ENCODE data around the gene ISOC2.

ISOC2 gene

GRCh38 chr19:55486043-55486970 lies 24.9 kb upstream of the ISOC2 start:
- peak overlapping the region; percentile 59; the same call in 1 of the 2 replicates for H3K4me3 ChIP-seq
- no peak for DNase-seq (ENCODE audit: low spot score in 2 of 2)
- no peaks in the 10 kb centered on the region for H3K9me3 ChIP-seq
- H3K36me3 ChIP-seq (replicated peaks), result peaks cover 6% of the 10 kb centered on the region; the same call in 1 of the 2 replicates
- H3K27me3 ChIP-seq (ENCODE audit: low read depth), result no peaks in the 10 kb centered on the region
- in situ Hi-C loops (cut with MboI; ENCODE audit: low sequenced_read_pairs), result no loop called here
- H3K4me1 ChIP-seq, result peaks cover 4% of the 10 kb centered on the region; the same call in 1 of the 2 replicates

GRCh38 chr19:55485439-55486011 lies 24.1 kb upstream of the ISOC2 start:
- Histone ChIP-seq H3K4me1 (peaks cover 4% of the 10 kb centered on the region; the same call in 1 of the 2 replicates), H3K9me3 (no peaks in the 10 kb centered on the region), H3K4me3 (peak overlapping the region; percentile 59), H3K27me3 (ENCODE audit: low read depth) (no peaks in the 10 kb centered on the region), H3K36me3 (replicated peaks) (peaks cover 6% of the 10 kb centered on the region; the same call in 1 of the 2 replicates)
- in situ Hi-C loops (cut with MboI; ENCODE audit: low sequenced_read_pairs), result no loop called here
- DNase-seq (ENCODE audit: low spot score in 2 of 2), result no peak

GRCh38 chr19:55484593-55485438 lies 23.4 kb upstream of the ISOC2 start, which contains the start of gene NAT14:
Gene NAT14, plus strand, starts transcription at chr19:55485188. Its CDS starts 521 bp downstream, at chr19:55485709.
- no peaks in the 10 kb centered on the region for H3K9me3 ChIP-seq
- H3K4me3 ChIP-seq, result peak within 1 kb of the TSS; percentile 59
- peak; percentile 70 to 90 for DNase-seq (ENCODE audit: low spot score in 2 of 2)
- no peaks in the 10 kb centered on the region for H3K27me3 ChIP-seq (ENCODE audit: low read depth)
- H3K4me1 ChIP-seq, result peaks cover 4% of the 10 kb centered on the region; the same call in 1 of the 2 replicates
- H3K36me3 ChIP-seq (replicated peaks), result peaks cover 6% of the 10 kb centered on the region; the same call in 1 of the 2 replicates
- in situ Hi-C loops (cut with MboI; ENCODE audit: low sequenced_read_pairs), result no loop called here

GRCh38 chr19:55483706-55484592 lies 22.5 kb upstream of the ISOC2 start:
- Histone ChIP-seq H3K27me3 (ENCODE audit: low read depth) (no peaks in the 10 kb centered on the region), H3K4me1 (peaks cover 4% of the 10 kb centered on the region; the same call in 1 of the 2 replicates), H3K9me3 (no peaks in the 10 kb centered on the region), H3K4me3 (peak overlapping the region; percentile 59; the same call in 1 of the 2 replicates), H3K36me3 (replicated peaks) (peaks cover 6% of the 10 kb centered on the region; the same call in 1 of the 2 replicates)
- in situ Hi-C loops (cut with MboI; ENCODE audit: low sequenced_read_pairs), result no loop called here
- no peak for DNase-seq (ENCODE audit: low spot score in 2 of 2)

GRCh38 chr19:55482967-55483705 lies 21.7 kb upstream of the ISOC2 start:
- H3K27me3 ChIP-seq (ENCODE audit: low read depth), result no peaks in the 10 kb centered on the region
- peaks cover 4% of the 10 kb centered on the region; the same call in 1 of the 2 replicates for H3K4me1 ChIP-seq
- no peak overlapping the region for H3K4me3 ChIP-seq
- in situ Hi-C loops (cut with MboI; ENCODE audit: low sequenced_read_pairs), result no loop called here
- H3K9me3 ChIP-seq, result no peaks in the 10 kb centered on the region
- DNase-seq (ENCODE audit: low spot score in 2 of 2), result no peak
- H3K36me3 ChIP-seq (replicated peaks), result peaks cover 6% of the 10 kb centered on the region; the same call in 1 of the 2 replicates

- H3K27me3 ChIP-seq (ENCODE audit: low read depth), result no peaks in the 10 kb centered on the region
- H3K4me1 ChIP-seq, result peaks cover 4% of the 10 kb centered on the region; the same call in 1 of the 2 replicates
- no peaks in the 10 kb centered on the region for H3K9me3 ChIP-seq
- H3K36me3 ChIP-seq (replicated peaks), result peaks cover 5% of the 10 kb centered on the region; the same call in 1 of the 2 replicates
- in situ Hi-C loops (cut with MboI; ENCODE audit: low sequenced_read_pairs), result no loop called here
- no peak overlapping the region for H3K4me3 ChIP-seq
- no peak for DNase-seq (ENCODE audit: low spot score in 2 of 2)
These were observed 20.9 kb upstream of the ISOC2 start for GRCh38 chr19:55482156-55482961.

- Histone ChIP-seq H3K9me3 (no peaks in the 10 kb centered on the region), H3K27me3 (ENCODE audit: low read depth) (no peaks in the 10 kb centered on the region), H3K4me3 (no peak overlapping the region), H3K36me3 (replicated peaks) (0 out of 2 replicates have a peak, but pooled peaks cover 3% of the 10 kb centered on the region), H3K4me1 (peaks cover 4% of the 10 kb centered on the region; the same call in 1 of the 2 replicates)
- DNase-seq (ENCODE audit: low spot score in 2 of 2), result no peak
- in situ Hi-C loops (cut with MboI; ENCODE audit: low sequenced_read_pairs), result no loop called here
These were observed 20.3 kb upstream of the ISOC2 start for GRCh38 chr19:55481794-55482155.

GRCh38 chr19:55481148-55481793 lies 19.8 kb upstream of the ISOC2 start:
- Histone ChIP-seq H3K36me3 (replicated peaks) (0 out of 2 replicates have a peak, but pooled peaks cover 3% of the 10 kb centered on the region), H3K27me3 (ENCODE audit: low read depth) (no peaks in the 10 kb centered on the region), H3K9me3 (no peaks in the 10 kb centered on the region), H3K4me1 (peaks cover 4% of the 10 kb centered on the region; the same call in 1 of the 2 replicates), H3K4me3 (no peak overlapping the region)
- no peak for DNase-seq (ENCODE audit: low spot score in 2 of 2)
- in situ Hi-C loops (cut with MboI; ENCODE audit: low sequenced_read_pairs), result no loop called here

- in situ Hi-C loops (cut with MboI; ENCODE audit: low sequenced_read_pairs), result no loop called here
- Histone ChIP-seq H3K9me3 (no peaks in the 10 kb centered on the region), H3K4me3 (no peak overlapping the region), H3K4me1 (peaks cover 11% of the 10 kb centered on the region), H3K27me3 (ENCODE audit: low read depth) (no peaks in the 10 kb centered on the region), H3K36me3 (replicated peaks) (0 out of 2 replicates have a peak, but pooled peaks cover 3% of the 10 kb centered on the region)
- no peak for DNase-seq (ENCODE audit: low spot score in 2 of 2)
These were observed 18.2 kb upstream of the ISOC2 start for GRCh38 chr19:55479451-55480230.

- in situ Hi-C loops (cut with MboI; ENCODE audit: low sequenced_read_pairs), result no loop called here
- Histone ChIP-seq H3K27me3 (ENCODE audit: low read depth) (no peaks in the 10 kb centered on the region), H3K4me1 (peaks cover 8% of the 10 kb centered on the region), H3K4me3 (no peak overlapping the region), H3K9me3 (no peaks in the 10 kb centered on the region), H3K36me3 (replicated peaks) (0 out of 2 replicates have a peak, but pooled peaks cover 3% of the 10 kb centered on the region)
- no peak for DNase-seq (ENCODE audit: low spot score in 2 of 2)
These were observed 17.6 kb upstream of the ISOC2 start for GRCh38 chr19:55479045-55479444.
